OCI-LY7 (cell line): ENCODE data around the gene VAMP2. TPM values are rescaled to one million over a fixed set of nuclear protein-coding genes. Genes with fewer than 3 reads are reported as not detected.
A peak's percentile ranks its signal among the peaks of the same experiment; 100 is the strongest.

Source experiments
- BruUV-seq: library from RNA; stranded (reverse); fragments of 400-500 nt; replicated peaks from 2 replicates; lab custom pipeline; 2021; lab: Mats Ljungman, UMichigan
- CTCF ChIA-PET: fragments of 300-600 bp; sonication (Branson Sonifier 250); formaldehyde crosslinking; loops from one replicate; lab custom pipeline; 2022; ENCODE audit warnings: antibody characterized with exemption; ENCODE audit not compliant: unreplicated experiment; lab: Charles Lee
- POLR2A ChIA-PET: fragments of 300-600 bp; sonication (Branson Sonifier 250); formaldehyde crosslinking; loops from one replicate; lab custom pipeline; 2022; ENCODE audit warnings: antibody characterized with exemption; lab: Charles Lee
- DNase-seq: peaks from one replicate; pipeline ENCODE4 v3.0.0-alpha.2; 2015; ENCODE audit warnings: low spot score
- H2AFZ ChIP-seq: fragments of 200-600 bp; sonication (generic), shearing (Covaris generic); 2 replicates; pipeline ENCODE4 v1.6.1; 2014; ENCODE audit warnings: mild to moderate bottlenecking, antibody characterized with exemption, low read length, moderate library complexity
- H3K27ac ChIP-seq: fragments of 200-600 bp; sonication (generic); 2 replicates; pipeline ENCODE4 v1.5.1; 2014; ENCODE audit warnings: mixed run types, low read depth, mild to moderate bottlenecking, moderate library complexity, low read length, inconsistent platforms; ENCODE audit not compliant: poor library complexity, severe bottlenecking
- H3K36me3 ChIP-seq: fragments of 200-600 bp; sonication (generic); 2 replicates; pipeline ENCODE4 v1.6.1; 2014; ENCODE audit warnings: mild to moderate bottlenecking, antibody characterized with exemption, low read length, moderate library complexity, mixed read lengths; ENCODE audit not compliant: insufficient read depth
- H3K4me1 ChIP-seq: fragments of 200-600 bp; sonication (generic); 2 replicates; pipeline ENCODE4 v1.5.1; 2014; ENCODE audit warnings: mild to moderate bottlenecking, low read length; ENCODE audit not compliant: insufficient read depth, poor library complexity, severe bottlenecking
- H3K4me2 ChIP-seq: fragments of 200-600 bp; sonication (generic); 2 replicates; pipeline ENCODE4 v1.6.1; 2014; ENCODE audit warnings: mild to moderate bottlenecking, low read length
- H3K4me3 ChIP-seq: fragments of 200-600 bp; sonication (generic); 2 replicates; pipeline ENCODE4 v1.5.1; 2014; ENCODE audit warnings: mild to moderate bottlenecking, low read depth, low read length; ENCODE audit not compliant: poor library complexity, severe bottlenecking
- H3K79me2 ChIP-seq: fragments of 200-600 bp; sonication (generic); 2 replicates; pipeline ENCODE4 v1.6.1; 2016; ENCODE audit warnings: low read depth, mild to moderate bottlenecking, low read length, moderate library complexity, mixed read lengths; ENCODE audit not compliant: insufficient read depth
- H3K9me2 ChIP-seq: fragments of 200-600 bp; sonication (generic); 2 replicates; pipeline ENCODE4 v1.6.1; 2016; ENCODE audit warnings: mild to moderate bottlenecking, low read length, mixed read lengths; ENCODE audit not compliant: insufficient read depth
- H3K9me3 ChIP-seq: fragments of 200-600 bp; sonication (generic); 2 replicates; pipeline ENCODE4 v1.6.1; 2014; ENCODE audit warnings: mild to moderate bottlenecking, mixed run types, low read length, mixed read lengths
- H4K20me1 ChIP-seq: fragments of 200-600 bp; sonication (generic); 2 replicates; pipeline ENCODE4 v1.6.1; 2014; ENCODE audit warnings: mild to moderate bottlenecking, antibody characterized with exemption, low read length, moderate library complexity, mixed read lengths; ENCODE audit not compliant: insufficient read depth
- CTCF ChIP-seq: fragments of 200-600 bp; sonication (generic); conservative IDR thresholded peaks from 2 replicates; pipeline ENCODE4 v1.5.1; 2014; ENCODE audit warnings: mild to moderate bottlenecking, antibody characterized with exemption, low read length, moderate library complexity, mixed read lengths
- EZH2phosphoT487 ChIP-seq: fragments of 200-600 bp; sonication (generic); IDR thresholded peaks from 2 replicates; pipeline ENCODE4 v1.6.1; 2018; ENCODE audit warnings: low read depth, borderline replicate concordance, mild to moderate bottlenecking, mixed run types, antibody characterized with exemption, low read length, moderate library complexity, mixed read lengths
- intact Hi-C: fragments of 100-400 bp; cut with micrococcal nuclease; formaldehyde crosslinking; loops from one replicate; pipeline ENCODE4 v1.10.0; 2022; ENCODE audit not compliant: unreplicated experiment
- total RNA-seq, 2 experiments: library from RNA; depleted of rRNA in 1 of 2; stranded (reverse); fragments of >200 nt in 1 of 2; shearing (Covaris generic) in 1 of 2; gene quantifications; 2 replicates each; pipeline ENCODE4 v1.2.3, GENCODE V29; 2014 to 2022

The VAMP2 gene
- total RNA-seq, 2 experiments from 2014 or later, result 21.2 to 40.9 TPM

GRCh38 chr17:8151120-8151640 is 11.6 kb downstream of the VAMP2 start:
- CTCF ChIA-PET, result no interaction called here
- H3K9me3 ChIP-seq, result no peaks in the 10 kb centered on the region
- H3K79me2 ChIP-seq, result peaks cover 12% of the 10 kb centered on the region; the same call in 1 of the 2 replicates

GRCh38 chr17:8150194-8151119 is 12.3 kb downstream of the VAMP2 start:
- TF ChIP-seq CTCF, result no peak
- TF ChIP-seq EZH2phosphoT487, result no peak
- ChIA-PET CTCF (no interaction called here), POLR2A (interaction anchor here (0.6 to 1.1 kb wide), 5 partner anchors 10 to 145 kb away, joined by 3 to 4 read pairs (median 3); partner anchors contain the start of gene SLC25A35)
- intact Hi-C loops, result loop anchor here (1.0 to 10.0 kb wide), 2 partner anchors 11 to 316 kb away; partner anchors contain the start of gene KDM6B
- Histone ChIP-seq H2AFZ (no peak overlapping the region), H3K9me2 (no peaks in the 10 kb centered on the region), H3K4me1 (peaks cover 41% of the 10 kb centered on the region), H3K36me3 (peaks cover 47% of the 10 kb centered on the region), H3K9me3 (no peaks in the 10 kb centered on the region), H3K4me3 (peak overlapping the region; percentile 82), H4K20me1 (no peaks in the 10 kb centered on the region; the same call in 1 of the 2 replicates), H3K4me2 (peak overlapping the region; percentile 95), H3K27ac (peak overlapping the region; percentile 62), H3K79me2 (peaks cover 12% of the 10 kb centered on the region; the same call in 1 of the 2 replicates)
- no TSS peak for BruUV-seq
- DNase-seq, result no peak

More at GRCh38 chr17:8151120-8151640, 11.6 kb downstream of the VAMP2 start:
- peak; percentile 89 for DNase-seq
- TSS peak; percentile 46 for BruUV-seq
- H3K4me1 ChIP-seq, result peaks cover 47% of the 10 kb centered on the region
- peak overlapping the region; percentile 95 for H3K4me2 ChIP-seq
- H2AFZ ChIP-seq, result no peak overlapping the region; the same call in 1 of the 2 replicates
- POLR2A ChIA-PET, result interaction anchor here (0.5 to 1.1 kb wide), 6 partner anchors 10 to 526 kb away, joined by 3 to 4 read pairs (median 4); partner anchors contain the start of gene SLC25A35
- no peaks in the 10 kb centered on the region; the same call in 1 of the 2 replicates for H4K20me1 ChIP-seq
- H3K9me2 ChIP-seq, result no peaks in the 10 kb centered on the region
- intact Hi-C loops, result loop anchor here (1.0 to 10.0 kb wide), 2 partner anchors 12 to 316 kb away; partner anchors contain the start of gene KDM6B
- H3K36me3 ChIP-seq, result peaks cover 40% of the 10 kb centered on the region
- peak overlapping the region; percentile 82 for H3K4me3 ChIP-seq
- H3K27ac ChIP-seq, result peak overlapping the region; percentile 70
- TF ChIP-seq EZH2phosphoT487 (no peak), CTCF (no peak)
